ENCODE measurements around the gene IGF1. TPM values are rescaled to one million over a fixed set of nuclear protein-coding genes. Genes with fewer than 3 reads are reported as not detected.
A peak's percentile ranks its signal among the peaks of the same experiment; 100 is the strongest.

Gene IGF1
- total RNA-seq, 1 donor, result under 0.01 TPM

GRCh38 chr12:102484428-102484958, 4.1 kb upstream of the IGF1 start:
- peak; percentile 92 for TF ChIP-seq CTCF (IDR thresholded peaks at IDR 0.05; ENCODE audit: insufficient read depth, low read depth, low read length)
- H3K4me3 ChIP-seq (ENCODE audit: low read depth, low read length), result no peak overlapping the region
- DNase-seq (ENCODE audit: low read depth), result peak; percentile 66

GRCh38 chr12:102484017-102484416, 3.7 kb upstream of the IGF1 start:
- no peak overlapping the region for H3K4me3 ChIP-seq (ENCODE audit: low read depth, low read length)
- no peak for TF ChIP-seq CTCF (IDR thresholded peaks at IDR 0.05; ENCODE audit: insufficient read depth, low read depth, low read length)
- DNase-seq (ENCODE audit: low read depth), result no peak

GRCh38 chr12:102483466-102483865, 3.1 kb upstream of the IGF1 start:
- TF ChIP-seq CTCF (IDR thresholded peaks at IDR 0.05; ENCODE audit: insufficient read depth, low read depth, low read length), result no peak
- no peak overlapping the region for H3K4me3 ChIP-seq (ENCODE audit: low read depth, low read length)
- DNase-seq (ENCODE audit: low read depth), result no peak

- TF ChIP-seq CTCF (IDR thresholded peaks at IDR 0.05; ENCODE audit: insufficient read depth, low read depth, low read length), result no peak
- DNase-seq (ENCODE audit: low read depth), result no peak
- no peak overlapping the region for H3K4me3 ChIP-seq (ENCODE audit: low read depth, low read length)
Observed at GRCh38 chr12:102481705-102482425, 1.5 kb upstream of the IGF1 start.

GRCh38 chr12:102479939-102480338, 424 bp downstream of the IGF1 start:
- peak overlapping the region; percentile 39 for H3K4me3 ChIP-seq (ENCODE audit: low read depth, low read length)
- no peak for DNase-seq (ENCODE audit: low read depth)
- no peak for TF ChIP-seq CTCF (IDR thresholded peaks at IDR 0.05; ENCODE audit: insufficient read depth, low read depth, low read length)

GRCh38 chr12:102479099-102479885, 1.1 kb downstream of the IGF1 start:
- TF ChIP-seq CTCF (IDR thresholded peaks at IDR 0.05; ENCODE audit: insufficient read depth, low read depth, low read length), result no peak
- H3K4me3 ChIP-seq (ENCODE audit: low read depth, low read length), result peak overlapping the region; percentile 39
- peak; percentile 36 for DNase-seq (ENCODE audit: low read depth)

Data from fibroblast of villous mesenchyme (primary cell).